CD4-positive, alpha-beta T cell treated with Interferon gamma for 1 hour (primary cell): Measurements from ENCODE around the gene NCEH1.

ENCODE experiments used
- DNase-seq: peaks from one replicate; pipeline ENCODE4 v3.0.0-alpha.2; 2020

Gene NCEH1

GRCh38 chr3:172640751-172641150 is 70.1 kb downstream of the NCEH1 start:
- no peak for DNase-seq

GRCh38 chr3:172635588-172635987 is 75.3 kb downstream of the NCEH1 start:
- DNase-seq = no peak

GRCh38 chr3:172634948-172635347 is 75.9 kb downstream of the NCEH1 start:
- DNase-seq = no peak

GRCh38 chr3:172630316-172630715 is 80.6 kb downstream of the NCEH1 start:
- no peak for DNase-seq

GRCh38 chr3:172629470-172629869 is 81.4 kb downstream of the NCEH1 start:
- DNase-seq = no peak

GRCh38 chr3:172627057-172627809 is 83.6 kb downstream of the NCEH1 start:
- DNase-seq = no peak

- DNase-seq = no peak
These were observed 84.7 kb downstream of the NCEH1 start for GRCh38 chr3:172626021-172626640.

GRCh38 chr3:172625404-172625803 is 85.5 kb downstream of the NCEH1 start:
- no peak for DNase-seq

- DNase-seq = no peak
These were observed 85.9 kb downstream of the NCEH1 start for GRCh38 chr3:172624999-172625398.

- DNase-seq = no peak
These were observed 87.8 kb downstream of the NCEH1 start for GRCh38 chr3:172622916-172623700.

- DNase-seq = no peak
These were observed 88.7 kb downstream of the NCEH1 start for GRCh38 chr3:172622156-172622555.

- no peak for DNase-seq
These were observed 92.9 kb downstream of the NCEH1 start for GRCh38 chr3:172617976-172618375.

- no peak for DNase-seq
These were observed 93.7 kb downstream of the NCEH1 start for GRCh38 chr3:172617013-172617706.

GRCh38 chr3:172616031-172616461 is 94.8 kb downstream of the NCEH1 start:
- DNase-seq = no peak

GRCh38 chr3:172615296-172615695 is 95.6 kb downstream of the NCEH1 start:
- DNase-seq = no peak

GRCh38 chr3:172614340-172615274 is 96.3 kb downstream of the NCEH1 start:
- DNase-seq = no peak

- no peak for DNase-seq
These were observed 97.0 kb downstream of the NCEH1 start for GRCh38 chr3:172613845-172614244.

GRCh38 chr3:172612871-172613678 is 97.8 kb downstream of the NCEH1 start:
- DNase-seq = no peak

GRCh38 chr3:172609750-172610149 is 101.1 kb downstream of the NCEH1 start:
- DNase-seq = no peak

- no peak for DNase-seq
These were observed 102.3 kb downstream of the NCEH1 start for GRCh38 chr3:172608575-172608974.
